Measurements from ENCODE around the gene MAP3K14.

Gene MAP3K14

DNA sequence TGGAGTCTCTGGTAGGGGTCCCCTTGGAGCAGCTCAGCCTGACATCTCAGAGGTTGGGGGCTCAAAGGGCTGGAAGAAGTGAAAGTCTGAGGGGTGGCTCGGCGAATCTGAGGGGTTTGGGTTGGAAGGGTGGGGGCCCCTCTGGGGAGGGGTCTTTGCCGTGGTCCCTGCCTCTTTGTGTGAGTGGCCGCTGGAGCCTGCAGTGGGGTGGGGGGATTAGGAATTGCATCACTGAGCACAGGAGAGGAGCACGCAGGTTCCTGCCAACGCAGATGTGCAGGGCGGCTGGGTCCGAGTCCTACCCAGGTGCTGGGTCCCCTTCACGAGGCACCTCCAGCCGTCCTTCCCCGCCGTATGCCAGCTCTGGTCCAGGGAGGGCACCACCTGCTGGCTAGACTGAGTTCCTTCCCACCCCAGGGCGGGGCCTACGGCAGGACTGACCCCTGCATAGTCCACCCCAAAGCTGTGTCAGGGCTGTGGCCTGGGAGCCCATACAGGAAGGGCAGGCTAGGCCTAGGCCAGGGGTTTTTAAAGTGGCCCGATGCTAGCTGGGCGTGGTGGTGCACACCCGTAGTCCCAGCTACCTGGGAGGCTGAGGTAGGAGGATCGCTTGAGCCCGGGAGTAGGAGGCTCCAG lies 85.2 kb downstream of the MAP3K14 start:
- no peak for FAIRE-seq

DNA sequence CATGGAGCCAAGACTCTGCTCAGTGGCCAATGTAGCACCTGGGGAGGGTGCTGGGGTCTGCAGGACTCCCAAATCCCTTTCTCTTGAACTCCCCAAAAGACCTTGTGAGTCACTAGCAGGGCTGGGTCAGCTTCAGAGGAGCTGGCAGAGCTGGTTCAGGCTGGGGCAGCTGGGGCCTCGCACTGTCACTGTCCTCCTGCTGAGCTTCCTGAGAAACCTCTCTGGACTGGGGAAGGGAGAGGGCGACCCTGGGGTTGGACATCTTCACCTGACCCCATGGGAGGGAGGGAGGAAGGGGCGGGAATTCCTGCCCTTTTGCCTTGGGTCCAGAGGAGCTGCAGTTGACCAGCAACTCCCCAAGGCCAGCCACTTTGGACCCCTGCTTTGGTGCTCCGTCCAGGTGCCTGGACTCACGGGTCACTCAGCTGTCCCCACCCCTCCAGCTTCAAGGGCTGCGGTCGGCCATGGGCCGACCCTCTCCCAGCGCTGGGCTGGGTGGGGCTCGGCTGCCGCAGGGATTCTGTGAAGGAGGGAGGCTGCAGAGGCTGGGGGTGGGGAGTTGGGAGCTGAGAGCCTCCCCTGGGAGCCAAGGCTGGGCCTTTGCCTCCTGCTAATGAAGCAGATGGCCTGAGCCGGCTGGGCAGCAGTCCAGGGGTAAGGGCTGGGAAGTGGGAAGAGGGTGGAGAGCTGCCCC lies 85.9 kb downstream of the MAP3K14 start:
- FAIRE-seq, result no peak

DNA sequence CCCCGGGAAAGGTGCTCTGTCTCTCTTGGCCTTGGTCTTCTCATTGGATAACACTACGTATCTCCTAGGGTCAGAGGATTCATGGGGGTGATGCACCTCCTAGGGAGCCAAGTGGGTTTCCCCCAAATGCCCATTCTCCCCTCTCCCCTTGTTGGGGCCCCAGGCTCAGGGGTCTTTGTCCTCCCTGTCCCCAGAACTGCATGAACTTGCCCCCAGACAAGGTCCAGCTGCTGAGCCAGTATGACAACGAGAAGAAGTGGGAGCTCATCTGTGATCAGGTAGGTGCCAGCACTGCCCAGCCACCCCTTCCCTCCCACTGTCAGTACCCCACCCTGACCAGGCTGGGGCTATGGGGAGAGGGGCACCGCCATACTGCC lies 86.4 kb downstream of the MAP3K14 start:
- FAIRE-seq, result no peak

DNA sequence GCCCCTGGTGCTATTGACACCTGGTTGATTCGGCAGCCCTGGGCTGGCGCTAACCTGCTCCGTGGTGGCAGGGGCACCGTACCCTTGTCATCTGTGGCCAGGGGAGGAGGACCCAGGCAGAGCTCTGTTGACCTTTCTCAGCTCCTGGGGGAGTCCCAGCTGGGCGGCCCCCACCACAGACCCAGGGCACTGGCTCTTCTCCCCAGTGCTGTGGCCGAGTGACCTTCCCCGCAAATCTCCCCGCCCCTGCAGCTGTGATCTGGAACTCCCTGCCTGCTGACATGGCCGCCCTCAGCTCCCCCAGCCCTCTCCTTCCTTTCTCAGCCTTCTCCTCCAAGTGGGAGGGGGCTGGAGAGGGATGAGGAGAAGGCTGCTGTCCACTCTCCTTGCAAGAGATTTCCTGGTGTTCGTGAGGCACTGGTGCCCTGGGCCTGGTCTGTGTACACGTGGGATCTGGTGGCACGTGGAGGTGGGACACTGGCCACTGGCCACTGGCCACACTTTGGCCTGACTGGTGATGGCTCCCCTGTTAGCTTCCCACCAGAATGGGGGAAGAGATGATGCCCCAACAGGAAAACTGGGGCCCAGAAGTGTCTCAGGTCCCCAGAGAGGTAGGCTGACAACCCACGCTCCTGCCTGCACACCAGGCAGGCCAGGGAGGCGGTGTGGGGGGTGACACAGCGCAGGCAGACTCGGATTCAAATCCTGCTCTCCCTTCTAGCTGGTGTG lies 87.0 kb downstream of the MAP3K14 start:
- no peak for FAIRE-seq

DNA sequence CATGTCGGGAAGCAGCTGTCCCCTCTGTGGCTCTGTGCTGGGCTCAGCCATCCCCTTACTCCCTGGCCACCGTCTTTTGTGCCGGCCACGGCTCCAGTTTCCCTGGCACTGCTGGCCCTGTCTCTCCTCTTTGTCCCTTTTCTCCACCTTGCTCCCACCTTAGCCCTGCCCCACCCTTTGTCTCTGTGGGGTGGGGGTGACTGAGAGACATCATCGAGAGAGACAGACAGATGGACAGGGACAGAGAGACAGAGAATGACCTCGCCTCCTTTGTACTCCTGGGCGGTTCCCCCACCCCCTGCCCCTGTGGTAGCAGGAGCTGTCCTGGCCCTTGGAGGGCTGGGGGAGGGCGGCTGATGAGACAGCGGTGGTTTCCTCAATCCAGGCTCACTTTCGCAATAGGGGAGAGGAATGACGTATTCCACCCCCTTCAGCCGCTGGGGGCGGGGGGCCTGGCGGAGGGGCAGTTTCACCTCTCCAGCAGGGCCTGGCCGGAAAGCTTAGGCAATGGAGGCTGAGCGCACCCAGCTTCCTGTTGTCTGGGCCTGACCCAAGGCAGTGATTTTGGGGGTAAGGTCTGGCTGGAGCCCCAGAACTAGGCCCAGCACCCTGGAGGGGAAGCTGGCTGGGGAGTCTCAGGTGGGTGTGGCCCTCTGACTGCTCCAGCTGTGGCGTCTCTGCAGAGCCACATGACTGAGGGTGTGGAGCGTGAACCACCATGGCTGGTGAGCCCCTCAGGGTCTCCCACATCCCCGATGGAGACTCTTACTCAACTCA lies 87.9 kb downstream of the MAP3K14 start:
- no peak for FAIRE-seq

DNA sequence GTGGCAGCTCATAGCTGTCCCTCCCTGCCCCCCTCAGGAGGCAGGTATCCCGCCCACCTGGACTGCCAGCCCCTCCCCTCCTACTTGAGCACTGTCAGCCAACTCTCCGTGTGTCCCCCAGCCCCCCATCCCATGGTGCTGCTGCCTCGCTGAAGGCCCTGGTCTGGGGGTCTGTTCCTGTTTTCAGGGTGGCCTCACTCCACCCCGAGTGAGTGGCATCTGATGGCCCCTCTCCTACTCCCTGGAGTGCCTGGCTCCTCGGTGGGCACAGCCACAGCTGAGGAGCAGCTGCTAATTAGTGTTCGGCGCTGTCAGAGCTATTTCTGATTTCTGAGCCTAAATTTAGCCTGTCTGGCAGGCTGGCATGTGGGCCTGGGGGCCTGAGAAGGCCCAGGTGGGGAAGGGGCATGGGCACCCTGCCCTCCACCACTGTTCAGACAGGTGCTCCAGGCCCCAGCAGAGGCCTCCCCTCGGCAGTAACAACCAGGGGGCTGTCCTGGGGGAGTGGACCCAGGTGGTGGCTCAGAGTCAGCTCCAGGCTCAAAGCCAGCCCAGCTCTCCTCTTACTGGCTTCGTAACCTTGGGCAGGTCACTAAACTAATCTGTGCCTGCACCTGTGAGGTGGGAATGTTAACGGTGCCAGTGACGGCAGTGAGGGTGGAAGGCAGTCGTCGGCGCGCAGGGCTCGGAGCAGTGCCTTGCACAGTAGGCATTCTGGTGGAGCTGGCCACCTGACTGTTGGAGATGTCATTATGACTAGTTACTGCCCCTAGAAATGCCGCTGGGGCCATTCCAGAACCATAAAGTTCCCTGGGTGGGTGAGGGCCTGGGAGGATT lies 88.7 kb downstream of the MAP3K14 start:
- FAIRE-seq, result no peak

DNA sequence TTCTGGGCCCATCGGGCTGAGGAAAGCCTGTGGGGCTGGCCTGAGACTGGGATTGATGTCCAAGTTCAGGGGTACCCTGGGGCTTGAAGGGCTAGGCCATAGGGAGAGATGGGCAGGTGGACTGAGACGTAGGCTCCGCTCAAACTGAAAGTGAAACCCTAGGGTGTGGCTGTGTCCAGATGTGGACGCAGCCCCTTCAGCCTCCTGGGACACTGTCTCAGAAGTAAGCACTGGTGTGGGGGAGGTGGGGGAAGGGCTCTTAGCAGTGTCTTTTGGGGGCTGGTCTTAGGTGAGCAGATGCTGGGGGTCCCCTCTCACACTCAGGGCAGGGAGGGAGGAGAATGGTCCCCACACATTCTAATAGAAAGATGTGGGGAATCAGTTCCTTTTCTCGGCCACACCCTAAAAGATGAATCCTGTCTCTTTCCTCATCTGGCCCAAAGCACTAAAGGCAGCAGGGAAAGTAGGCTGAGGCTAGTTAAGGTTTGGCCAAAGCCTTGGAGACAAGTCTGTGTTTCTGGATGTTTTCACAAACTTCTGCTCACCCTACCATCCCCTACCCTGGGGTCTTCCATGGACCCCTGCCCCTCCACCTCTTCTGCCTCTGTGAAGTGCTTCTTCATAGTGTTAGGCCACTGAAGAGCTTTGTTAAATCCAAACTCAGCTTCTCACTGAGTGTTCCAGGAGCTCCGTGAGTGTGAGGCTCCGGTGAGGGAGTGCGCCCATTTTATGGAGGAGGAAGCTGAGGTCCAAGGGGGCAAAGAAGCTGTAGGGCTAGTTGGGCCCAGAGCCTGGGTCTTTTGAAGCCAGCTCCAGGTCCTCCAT lies 89.5 kb downstream of the MAP3K14 start:
- FAIRE-seq, result no peak

DNA sequence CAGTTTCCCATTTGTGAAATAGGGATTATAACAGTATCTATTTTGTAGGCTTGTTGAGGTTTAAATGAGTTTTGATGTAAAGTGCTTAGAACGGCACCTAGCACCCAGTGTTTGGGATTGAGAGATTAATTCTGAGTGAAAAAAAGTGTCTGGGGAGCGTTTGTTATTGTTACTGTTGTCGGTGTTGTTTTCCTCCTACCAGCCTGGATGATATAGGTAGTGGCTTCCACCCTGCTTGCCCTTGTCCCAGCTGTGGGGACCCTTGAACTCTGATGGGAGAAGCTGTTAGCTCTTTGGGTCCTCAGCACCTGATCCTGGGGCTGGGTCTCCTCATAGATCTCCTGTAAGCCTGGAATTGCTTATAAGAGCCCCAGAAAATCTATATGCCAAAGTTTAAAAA lies 90.2 kb downstream of the MAP3K14 start:
- no peak for FAIRE-seq

DNA sequence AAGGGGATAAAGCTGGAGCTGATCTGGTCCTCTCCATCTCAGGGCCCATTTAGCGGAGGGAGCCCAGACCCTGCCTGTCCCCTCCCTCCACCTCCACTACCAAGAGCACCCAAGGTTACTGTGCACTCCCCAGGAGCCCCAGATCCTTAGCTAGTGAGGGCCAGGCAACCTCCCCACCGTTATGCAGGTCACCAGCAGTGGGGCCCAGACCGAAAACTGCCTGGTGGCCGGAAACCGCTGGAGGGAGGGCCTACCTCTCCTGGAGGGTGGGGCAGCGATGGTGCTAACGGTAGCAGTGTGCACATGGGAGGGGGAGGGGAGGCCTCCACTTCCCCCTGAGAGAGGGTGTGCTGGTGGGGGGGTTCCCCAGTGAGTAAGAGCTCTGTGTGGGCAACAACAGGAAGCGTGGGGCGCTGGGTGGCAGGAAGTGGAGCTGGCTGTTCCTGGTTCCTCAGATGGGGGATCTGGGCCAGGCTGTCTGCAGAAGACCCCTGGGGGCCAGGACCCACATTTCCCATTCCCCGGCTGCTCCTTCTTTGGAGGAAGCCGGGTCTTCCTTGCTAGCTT lies 90.8 kb downstream of the MAP3K14 start:
- no peak for FAIRE-seq

DNA sequence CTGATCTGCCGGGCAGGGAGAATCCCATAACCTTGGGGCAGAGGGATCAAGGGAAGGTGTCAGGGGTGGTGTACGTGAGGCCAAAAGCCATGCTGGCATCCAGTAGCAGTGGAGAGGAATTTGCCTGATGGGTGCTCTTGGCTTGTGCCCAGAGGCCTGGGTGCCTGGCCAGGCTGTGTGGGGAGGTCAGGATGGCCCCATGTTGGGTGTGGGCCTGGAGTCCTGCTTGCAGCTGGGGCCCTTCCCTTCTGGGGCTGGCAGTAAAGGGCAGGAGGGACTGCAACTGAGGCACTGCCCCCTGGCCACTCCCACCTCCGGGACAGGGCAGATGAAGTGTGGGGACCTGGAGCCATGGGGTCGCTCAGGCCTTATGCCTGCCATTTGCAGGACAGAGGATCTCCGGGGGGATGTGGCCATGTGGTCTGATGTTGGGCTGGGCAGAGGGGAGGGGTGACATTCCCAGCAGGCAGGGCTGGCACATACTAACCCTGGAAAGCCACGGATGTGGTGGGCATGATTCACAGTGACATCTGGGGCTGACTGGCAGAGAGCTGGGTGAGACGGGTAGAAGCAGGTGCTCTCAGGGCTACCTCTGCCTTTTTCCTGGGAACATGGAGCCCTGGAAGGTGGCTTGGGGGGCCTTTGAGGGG lies 91.6 kb downstream of the MAP3K14 start:
- FAIRE-seq, result no peak

DNA sequence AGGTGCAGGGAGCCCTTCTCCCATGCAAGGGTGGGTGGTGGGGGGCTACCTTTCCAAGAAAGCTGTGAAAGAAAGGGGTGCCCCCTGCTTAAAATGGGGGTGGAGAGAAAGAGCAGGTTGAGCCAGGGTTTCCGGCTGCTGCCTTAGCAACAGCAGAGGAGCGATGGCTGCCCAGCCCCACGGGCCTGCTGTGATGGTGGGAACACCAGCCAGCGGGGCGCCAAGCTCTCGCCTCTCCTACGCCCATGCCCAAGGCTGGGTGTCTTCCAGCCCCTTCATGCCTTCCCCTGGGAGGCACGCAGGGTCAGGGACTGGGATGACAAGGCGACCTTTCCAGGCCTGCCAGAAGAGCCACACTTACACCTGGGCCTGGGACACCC lies 92.2 kb downstream of the MAP3K14 start:
- no peak for FAIRE-seq

DNA sequence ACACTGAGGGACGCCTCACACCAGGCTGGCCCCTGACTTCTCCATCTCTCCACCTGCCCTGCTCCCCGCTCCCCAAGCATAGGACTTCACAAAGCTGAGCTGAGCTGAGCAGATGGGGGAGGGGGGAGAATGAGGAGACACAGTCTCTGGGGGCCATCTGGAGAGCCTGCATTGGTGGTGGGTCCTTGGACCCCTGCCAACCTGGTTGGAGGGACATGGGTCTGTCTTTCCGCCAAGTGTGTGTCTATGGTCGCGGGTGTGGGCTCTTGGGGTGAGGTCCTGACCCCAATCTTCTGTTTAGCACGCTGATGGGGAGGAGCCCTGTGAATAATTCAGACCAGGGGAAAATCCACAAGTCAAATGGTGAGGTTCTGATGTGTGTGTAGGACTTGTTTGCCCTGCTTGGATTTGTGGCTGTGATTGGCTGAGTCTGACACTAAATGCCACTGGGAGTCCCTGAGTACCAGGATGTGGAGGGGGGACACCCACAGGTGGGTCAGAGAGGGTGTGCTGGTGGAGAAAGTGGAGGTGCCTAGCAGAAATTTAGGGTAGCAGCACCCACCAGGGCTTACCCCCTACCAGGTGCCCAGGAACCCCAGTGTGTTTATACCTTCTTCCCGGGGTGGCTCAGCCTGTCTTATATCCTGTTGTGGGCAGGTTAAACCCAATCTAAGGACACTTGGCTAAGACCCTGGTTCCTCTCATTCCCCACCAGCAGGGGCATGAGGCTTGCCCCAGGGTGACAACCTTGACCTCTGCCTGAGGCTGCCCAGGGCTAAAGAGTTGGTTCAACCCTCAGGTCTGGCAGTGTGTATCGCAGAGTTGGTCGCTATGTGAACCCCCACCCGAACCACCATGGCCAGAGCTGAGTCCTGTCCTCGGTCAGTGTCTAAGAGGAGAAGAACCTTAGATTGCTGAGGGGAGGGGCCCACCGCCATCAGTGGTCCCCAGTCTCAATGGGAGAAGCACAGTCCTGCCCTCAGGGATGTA lies 93.0 kb downstream of the MAP3K14 start:
- no peak for FAIRE-seq

DNA sequence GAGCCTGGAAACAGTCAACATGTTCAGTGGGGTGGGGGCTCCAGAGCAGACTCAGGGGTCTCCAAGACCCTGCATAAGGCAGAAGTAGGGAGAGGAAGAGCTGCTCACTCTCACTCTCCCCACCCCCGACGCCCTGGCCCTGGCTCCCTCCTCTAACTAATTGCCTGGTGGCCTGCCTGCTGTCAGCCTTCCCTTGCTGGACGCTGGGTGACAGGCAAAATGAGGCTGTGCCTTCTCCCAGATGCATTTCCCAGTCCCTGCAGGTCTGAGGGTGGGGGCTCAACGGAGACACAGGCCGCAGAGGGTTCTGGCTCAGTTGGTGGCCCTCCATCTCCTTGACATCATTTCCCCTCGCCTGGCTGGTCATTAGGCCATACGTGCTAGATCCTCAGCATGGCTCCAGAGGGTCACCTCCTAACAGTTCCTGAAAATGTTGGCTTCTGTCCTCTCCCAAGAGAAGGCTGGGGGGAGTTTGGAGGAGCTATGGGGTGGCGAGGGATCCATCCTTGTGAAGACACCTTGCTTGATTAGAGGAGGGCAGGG lies 93.8 kb downstream of the MAP3K14 start:
- FAIRE-seq, result no peak

DNA sequence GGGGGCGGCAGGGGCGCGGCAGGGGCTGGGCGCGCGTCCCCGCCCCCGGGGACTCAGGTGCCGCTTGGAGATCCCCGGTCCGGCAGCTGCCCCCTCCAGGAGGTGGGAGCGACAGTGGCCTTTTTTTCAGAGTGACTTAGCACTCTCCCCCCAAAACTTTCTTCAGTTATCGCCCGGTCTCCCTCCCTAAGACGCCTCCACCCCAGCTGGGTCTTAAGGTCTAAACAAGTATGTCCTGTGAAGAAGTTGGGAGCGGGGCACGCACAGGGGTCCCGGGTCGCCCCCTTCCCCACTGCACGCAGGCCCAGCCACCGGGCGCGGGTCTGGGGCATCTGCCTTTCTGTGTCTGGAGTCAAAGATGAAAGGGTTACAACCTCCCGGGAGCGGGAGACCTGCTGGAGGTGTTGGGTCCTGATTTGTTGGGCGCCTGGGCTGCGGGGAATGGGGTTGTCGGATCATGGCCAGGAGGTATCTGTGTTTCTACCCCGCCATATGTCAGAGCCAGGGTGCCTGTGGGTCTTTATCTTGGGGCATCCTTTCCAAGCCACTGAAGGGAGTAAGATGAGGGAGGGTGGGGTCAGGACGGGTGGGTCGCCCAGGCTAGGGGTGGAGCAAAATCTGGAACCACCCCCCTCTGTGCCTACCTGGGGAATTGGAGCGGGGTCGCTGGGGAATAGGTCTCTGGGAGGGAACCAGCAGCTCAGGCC lies 94.4 kb downstream of the MAP3K14 start:
- no peak for FAIRE-seq

DNA sequence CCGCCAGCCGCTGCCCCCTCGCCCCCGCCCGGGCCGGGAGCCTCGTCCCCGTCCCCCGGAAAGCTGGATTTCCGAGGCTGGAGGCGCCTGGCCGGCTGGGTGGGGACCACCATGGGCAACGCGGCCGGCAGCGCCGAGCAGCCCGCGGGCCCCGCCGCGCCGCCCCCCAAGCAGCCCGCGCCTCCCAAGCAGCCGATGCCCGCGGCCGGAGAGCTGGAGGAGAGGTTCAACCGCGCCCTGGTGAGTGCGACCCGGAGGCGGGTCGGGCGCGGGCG lies 94.9 kb downstream of the MAP3K14 start:
- no peak for FAIRE-seq

DNA sequence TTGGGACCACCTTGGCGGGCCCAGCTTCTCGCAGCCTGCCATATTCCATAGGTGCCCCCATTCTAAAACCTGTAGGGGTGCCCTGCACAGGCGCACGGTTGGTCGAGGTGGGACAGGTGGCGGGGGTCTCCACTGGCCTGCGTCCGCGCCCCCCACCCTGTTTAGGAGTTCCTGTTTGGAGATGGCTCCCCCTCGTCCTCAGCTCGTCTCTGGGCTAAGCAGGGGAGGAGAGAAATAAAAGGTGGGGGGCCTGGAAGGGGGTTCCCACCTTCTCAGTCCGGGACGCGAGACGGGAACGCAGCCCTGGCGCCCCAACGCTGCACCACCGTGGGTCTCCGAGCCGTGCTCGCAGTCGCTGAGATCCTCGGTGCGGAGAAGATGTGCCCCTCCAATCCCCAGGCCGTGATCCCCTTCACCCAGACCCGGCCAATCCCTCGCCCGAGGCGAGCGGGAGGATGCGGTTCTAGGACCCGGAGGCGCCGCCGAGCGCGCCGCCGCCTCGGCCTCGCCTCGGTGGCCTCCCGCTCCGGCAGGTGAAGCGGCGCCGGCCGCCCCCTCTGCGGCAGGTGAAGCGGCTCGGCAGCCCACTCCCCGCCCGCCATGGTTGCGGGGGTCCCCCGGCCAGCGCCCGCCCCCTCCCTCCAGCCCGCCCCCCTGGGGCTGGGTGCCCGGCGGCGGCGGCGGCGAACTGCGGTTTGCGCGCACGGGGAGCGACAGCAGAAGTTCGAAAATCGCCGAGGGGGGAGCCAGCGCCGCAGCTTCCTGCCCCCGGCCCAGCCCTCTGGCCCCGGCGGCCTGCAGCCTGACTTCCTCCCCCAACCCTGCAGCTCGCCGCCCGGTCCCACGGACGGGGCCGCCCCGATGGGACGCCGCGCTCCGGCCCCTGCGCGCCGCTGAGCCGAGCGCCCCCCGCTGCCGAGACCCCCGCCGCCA lies 95.5 kb downstream of the MAP3K14 start, which contains the start of gene FMNL1:
Gene FMNL1 (plus strand): TSS at position 805 of the 933 bp plus-strand sequence. CDS start 240 bp downstream, outside the sequence.
- no peak for FAIRE-seq

DNA sequence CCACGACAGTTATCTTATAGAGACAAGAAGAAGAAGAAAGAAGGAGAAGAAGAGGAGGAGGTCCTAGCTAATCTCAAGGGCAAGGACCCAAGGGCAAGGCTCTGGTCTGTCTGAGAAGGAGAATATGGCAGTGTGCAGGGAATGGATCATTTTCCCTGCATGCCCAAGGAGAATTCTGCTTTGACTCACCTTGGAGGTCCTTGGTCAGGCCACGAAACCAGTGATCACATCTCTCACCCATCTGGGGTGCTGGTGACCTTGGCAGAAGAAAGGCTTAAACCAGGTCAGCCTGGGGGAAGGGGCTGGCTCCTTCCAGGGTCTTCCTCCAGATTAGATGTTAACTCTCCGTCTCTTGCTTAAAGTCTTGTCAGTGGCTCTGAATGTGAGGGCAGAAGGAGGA lies 96.7 kb downstream of the MAP3K14 start:
- no peak for FAIRE-seq
